MM.1S (cell line): Measurements from ENCODE around the gene CREB5.

Experiments used
- DNase-seq: peaks from one replicate; pipeline ENCODE4 v3.0.0-alpha.2; 2015
- H2AFZ ChIP-seq: fragments of 300-600 bp; sonication (generic); 2 replicates; pipeline ENCODE4 v1.6.0; 2016; ENCODE audit warnings: antibody characterized with exemption, low read length
- H3F3A ChIP-seq: fragments of 300-600 bp; sonication (generic); 2 replicates; pipeline ENCODE4 v1.6.1; 2016; ENCODE audit warnings: mild to moderate bottlenecking, antibody characterized with exemption, low read length, moderate library complexity, mixed read lengths; ENCODE audit not compliant: insufficient read depth
- H3K27ac ChIP-seq: fragments of 300-600 bp; sonication (generic); 2 replicates; pipeline ENCODE4 v1.5.1; 2016; ENCODE audit warnings: mild to moderate bottlenecking, low read length
- H3K27me3 ChIP-seq: fragments of 300-600 bp; sonication (generic); replicated peaks from 2 replicates; pipeline ENCODE4 v1.6.0; 2016; ENCODE audit warnings: low read length; ENCODE audit not compliant: insufficient read depth
- H3K36me3 ChIP-seq: fragments of 300-600 bp; sonication (generic); replicated peaks from 2 replicates; pipeline ENCODE4 v1.6.1; 2016; ENCODE audit warnings: mild to moderate bottlenecking, low read length, mixed read lengths; ENCODE audit not compliant: insufficient read depth
- H3K4me1 ChIP-seq: fragments of 300-600 bp; sonication (generic); 2 replicates; pipeline ENCODE4 v1.6.1; 2016; ENCODE audit warnings: low read length, mixed read lengths
- H3K4me2 ChIP-seq: fragments of 300-600 bp; sonication (generic); 2 replicates; pipeline ENCODE4 v1.6.0; 2016; ENCODE audit warnings: low read depth, low read length
- H3K4me3 ChIP-seq: fragments of 300-600 bp; sonication (generic); 2 replicates; pipeline ENCODE4 v1.5.1; 2016; ENCODE audit warnings: low read length, mixed read lengths
- H3K79me2 ChIP-seq: fragments of 300-600 bp; sonication (generic); 2 replicates; pipeline ENCODE4 v1.6.1; 2016; ENCODE audit warnings: mixed run types, low read length, mixed read lengths
- H3K9ac ChIP-seq: fragments of 300-600 bp; sonication (generic); 2 replicates; pipeline ENCODE4 v1.6.1; 2016; ENCODE audit warnings: low read length, mixed read lengths
- H3K9me2 ChIP-seq: fragments of 300-600 bp; sonication (generic); replicated peaks from 2 replicates; pipeline ENCODE4 v1.6.1; 2016; ENCODE audit warnings: mild to moderate bottlenecking, low read length, mixed read lengths; ENCODE audit not compliant: insufficient read depth
- H3K9me3 ChIP-seq: fragments of 300-600 bp; sonication (generic); replicated peaks from 2 replicates; pipeline ENCODE4 v1.6.1; 2016; ENCODE audit warnings: mild to moderate bottlenecking, low read length, mixed read lengths; ENCODE audit not compliant: insufficient read depth
- H4K20me1 ChIP-seq: fragments of 300-600 bp; sonication (generic); 2 replicates; pipeline ENCODE4 v1.6.1; 2016; ENCODE audit warnings: mild to moderate bottlenecking, low read length, moderate library complexity, mixed read lengths; ENCODE audit not compliant: insufficient read depth
- CTCF ChIP-seq: fragments of 300-600 bp; sonication (generic); IDR thresholded peaks from 2 replicates; pipeline ENCODE4 v1.5.1; 2016; ENCODE audit warnings: antibody characterized with exemption, low read length, mixed read lengths
- EZH2 ChIP-seq: fragments of 300-600 bp; sonication (generic); optimal IDR thresholded peaks from 2 replicates; pipeline ENCODE3; 2017; ENCODE audit warnings: low read depth, mild to moderate bottlenecking, antibody characterized with exemption, low read length, mixed read lengths
- EZH2phosphoT487 ChIP-seq: fragments of 300-600 bp; sonication (generic); IDR thresholded peaks from 2 replicates; pipeline ENCODE4 v1.6.1; 2018; ENCODE audit warnings: antibody characterized with exemption, low read length

The CREB5 gene

GRCh38 chr7:28700790-28701203 is 288.5 kb downstream of the CREB5 start:
- Histone ChIP-seq H3K27ac (no peak overlapping the region), H3K4me3 (no peak overlapping the region), H3K9me3 (no peaks in the 10 kb centered on the region), H3K27me3 (no peaks in the 10 kb centered on the region), H3K9me2 (no peaks in the 10 kb centered on the region; the same call in 1 of the 2 replicates), H3K9ac (no peak overlapping the region), H3K4me1 (peaks cover 13% of the 10 kb centered on the region; the same call in 1 of the 2 replicates), H3K36me3 (no peaks in the 10 kb centered on the region), H3K79me2 (no peaks in the 10 kb centered on the region), H4K20me1 (no peaks in the 10 kb centered on the region), H2AFZ (no peak overlapping the region), H3F3A (peaks cover 9% of the 10 kb centered on the region), H3K4me2 (no peak overlapping the region)
- TF ChIP-seq EZH2 (no peak), EZH2phosphoT487 (no peak), CTCF (no peak)
- no peak for DNase-seq

GRCh38 chr7:28701731-28702130 is 289.4 kb downstream of the CREB5 start:
- Histone ChIP-seq H4K20me1 (no peaks in the 10 kb centered on the region), H3K9ac (no peak overlapping the region), H3K36me3 (no peaks in the 10 kb centered on the region), H3K9me3 (no peaks in the 10 kb centered on the region), H3K4me1 (peaks cover 13% of the 10 kb centered on the region; the same call in 1 of the 2 replicates), H2AFZ (no peak overlapping the region), H3K27me3 (no peaks in the 10 kb centered on the region), H3K27ac (no peak overlapping the region), H3K4me3 (no peak overlapping the region), H3K4me2 (no peak overlapping the region), H3K9me2 (no peaks in the 10 kb centered on the region), H3K79me2 (no peaks in the 10 kb centered on the region), H3F3A (peaks cover 9% of the 10 kb centered on the region)
- no peak for DNase-seq
- no peak for TF ChIP-seq CTCF
- TF ChIP-seq EZH2phosphoT487: no peak
- no peak for TF ChIP-seq EZH2

GRCh38 chr7:28702171-28702570 is 289.9 kb downstream of the CREB5 start:
- no peak overlapping the region for H3K4me2 ChIP-seq
- H3K4me1 ChIP-seq: peaks cover 13% of the 10 kb centered on the region; the same call in 1 of the 2 replicates
- no peak for TF ChIP-seq EZH2

GRCh38 chr7:28703037-28703765 is 290.9 kb downstream of the CREB5 start:
- no peaks in the 10 kb centered on the region for H3K9me2 ChIP-seq
- no peak overlapping the region for H3K4me2 ChIP-seq
- no peaks in the 10 kb centered on the region for H3K36me3 ChIP-seq
- H3K79me2 ChIP-seq: no peaks in the 10 kb centered on the region
- peaks cover 9% of the 10 kb centered on the region for H3F3A ChIP-seq
- DNase-seq: no peak
- no peaks in the 10 kb centered on the region for H4K20me1 ChIP-seq
- H3K4me3 ChIP-seq: no peak overlapping the region
- no peak overlapping the region for H3K9ac ChIP-seq
- peaks cover 13% of the 10 kb centered on the region; the same call in 1 of the 2 replicates for H3K4me1 ChIP-seq
- H3K27me3 ChIP-seq: no peaks in the 10 kb centered on the region
- no peak overlapping the region for H3K27ac ChIP-seq
- TF ChIP-seq EZH2phosphoT487 (no peak), EZH2 (no peak), CTCF (no peak)
- no peak overlapping the region for H2AFZ ChIP-seq
- no peaks in the 10 kb centered on the region for H3K9me3 ChIP-seq

More at GRCh38 chr7:28702171-28702570, 289.9 kb downstream of the CREB5 start:
- no peaks in the 10 kb centered on the region for H3K79me2 ChIP-seq
- peaks cover 9% of the 10 kb centered on the region for H3F3A ChIP-seq
- no peak overlapping the region for H3K27ac ChIP-seq
- no peaks in the 10 kb centered on the region for H3K27me3 ChIP-seq
- DNase-seq: no peak
- no peak overlapping the region for H2AFZ ChIP-seq
- H4K20me1 ChIP-seq: no peaks in the 10 kb centered on the region
- H3K4me3 ChIP-seq: no peak overlapping the region
- H3K9ac ChIP-seq: no peak overlapping the region
- no peaks in the 10 kb centered on the region for H3K9me3 ChIP-seq
- no peaks in the 10 kb centered on the region for H3K9me2 ChIP-seq
- no peaks in the 10 kb centered on the region for H3K36me3 ChIP-seq
